ENCODE results near the gene ZSWIM8.

- TF ChIP-seq MYC (IDR thresholded peaks at IDR 0.05; ENCODE audit: borderline replicate concordance, low read length) (no peak), CTCF (IDR thresholded peaks at IDR 0.05) (no peak)
These were observed 31.7 kb downstream of the ZSWIM8 start for GRCh38 chr10:73816917-73817729.
